CD14-positive monocyte (primary cell): ENCODE data around the gene INO80. TPM values are rescaled to one million over a fixed set of nuclear protein-coding genes. Genes with fewer than 3 reads are reported as not detected.

Experiments
- DNase-seq, 3 donors: peaks; one replicate each; pipeline ENCODE4 v3.0.0-alpha.2; 2011 to 2022
- H2AFZ ChIP-seq: 2 replicates; pipeline ENCODE4 v1.6.0; 2012; ENCODE audit warnings: mild to moderate bottlenecking, low read depth, low read length, inconsistent platforms; ENCODE audit not compliant: insufficient read depth, poor library complexity, severe bottlenecking
- H3K27ac ChIP-seq, 2 donors: 1 replicate in 1 of 2; 2 replicates in 1 of 2; pipeline ENCODE4 v1.5.1; 2012 to 2013; ENCODE audit warnings: low read length in 2 of 2, control low read depth in 1 of 2, inconsistent platforms in 1 of 2, low read depth in 1 of 2, mild to moderate bottlenecking in 1 of 2
- H3K27me3 ChIP-seq, 2 donors: one replicate each; pipeline versions ENCODE4 v1.6.0 to v1.6.1; 2011 to 2013; ENCODE audit warnings: low read length in 2 of 2; ENCODE audit not compliant: control insufficient read depth in 2 of 2, insufficient read depth in 2 of 2
- H3K36me3 ChIP-seq, 2 donors: replicated peaks in 1 of 2; 1 replicate in 1 of 2; 2 replicates in 1 of 2; pipeline versions ENCODE4 v1.5.1 to v1.6.1; 2012 to 2013; ENCODE audit warnings: low read length in 2 of 2, control low read depth in 1 of 2, inconsistent platforms in 1 of 2, mild to moderate bottlenecking in 1 of 2; ENCODE audit not compliant: insufficient read depth in 2 of 2, control insufficient read depth in 1 of 2
- H3K4me1 ChIP-seq, 2 donors: 1 replicate in 1 of 2; 2 replicates in 1 of 2; pipeline versions ENCODE4 v1.5.1 to v1.6.1; 2012 to 2013; ENCODE audit warnings: low read length in 2 of 2, control low read depth in 1 of 2, inconsistent platforms in 1 of 2, mild to moderate bottlenecking in 1 of 2, moderate library complexity in 1 of 2; ENCODE audit not compliant: insufficient read depth in 2 of 2, control insufficient read depth in 1 of 2
- H3K4me2 ChIP-seq: replicated peaks from 2 replicates; pipeline ENCODE3; 2012; ENCODE audit warnings: low read length, moderate library complexity, mild to moderate bottlenecking; ENCODE audit not compliant: poor library complexity, severe bottlenecking; ENCODE audit errors: extremely low read depth
- H3K4me3 ChIP-seq, 3 experiments: fragments of 200-600 bp in 1 of 3; sonication (generic) in 1 of 3; replicated peaks in 1 of 3; 1 replicate in 2 of 3; 2 replicates in 1 of 3; pipeline ENCODE4 v1.5.1; 2011 to 2013; ENCODE audit warnings: low read length in 3 of 3, mild to moderate bottlenecking in 3 of 3, control low read depth in 2 of 3, low read depth in 2 of 3, inconsistent platforms in 1 of 3, moderate library complexity in 1 of 3
- H3K79me2 ChIP-seq: 2 replicates; pipeline ENCODE4 v1.6.0; 2012; ENCODE audit warnings: mild to moderate bottlenecking, control low read depth, inconsistent platforms, low read length, moderate library complexity; ENCODE audit not compliant: insufficient read depth
- H3K9ac ChIP-seq: 2 replicates; pipeline ENCODE4 v1.6.0; 2017; ENCODE audit warnings: low read length, mild to moderate bottlenecking; ENCODE audit not compliant: insufficient read depth, poor library complexity, severe bottlenecking
- H3K9me3 ChIP-seq, 2 donors: replicated peaks in 1 of 2; 1 replicate in 1 of 2; 2 replicates in 1 of 2; pipeline versions ENCODE4 v1.5.1 to v1.6.1; 2012 to 2013; ENCODE audit warnings: low read length in 2 of 2, control low read depth in 1 of 2; ENCODE audit not compliant: control insufficient read depth in 1 of 2, insufficient read depth in 1 of 2
- H4K20me1 ChIP-seq: 2 replicates; pipeline ENCODE4 v1.6.0; 2012; ENCODE audit warnings: mild to moderate bottlenecking, low read length, control low read depth, moderate library complexity; ENCODE audit not compliant: insufficient read depth
- H3K27ac Mint-ChIP-seq, 7 donors: one replicate each; pipeline ENCODE4 v1.8.0; 2020; ENCODE audit warnings: mild to moderate bottlenecking in 7 of 7, mixed read lengths in 7 of 7, moderate library complexity in 6 of 7, inconsistent platforms in 2 of 7
- H3K27me3 Mint-ChIP-seq, 3 donors: one replicate each; pipeline ENCODE4 v1.8.0; 2021 to 2022; ENCODE audit warnings: low read depth in 3 of 3, mild to moderate bottlenecking in 3 of 3, mixed read lengths in 3 of 3, moderate library complexity in 3 of 3, inconsistent platforms in 1 of 3
- H3K36me3 Mint-ChIP-seq, 2 donors: one replicate each; pipeline ENCODE4 v1.8.0; 2020; ENCODE audit warnings: mixed read lengths in 2 of 2, inconsistent platforms in 1 of 2, mild to moderate bottlenecking in 1 of 2
- H3K4me1 Mint-ChIP-seq: one replicate; pipeline ENCODE4 v1.8.0; 2020; ENCODE audit warnings: mild to moderate bottlenecking, mixed read lengths
- H3K4me3 Mint-ChIP-seq, 2 donors: one replicate each; pipeline ENCODE4 v1.8.0; 2020; ENCODE audit warnings: mild to moderate bottlenecking in 2 of 2, mixed read lengths in 2 of 2, moderate library complexity in 1 of 2
- H3K9me3 Mint-ChIP-seq, 7 donors: one replicate each; pipeline ENCODE4 v1.8.0; 2020 to 2022; ENCODE audit warnings: mixed read lengths in 7 of 7, mild to moderate bottlenecking in 6 of 7, moderate library complexity in 6 of 7, inconsistent platforms in 2 of 7
- WGBS: methylation state at CpG from one replicate; pipeline ENCODE4 v1.1.5; 2013; ENCODE audit warnings: missing lambda C conversion rate; ENCODE audit not compliant: insufficient coverage; 5-methylcytosine and 5-hydroxymethylcytosine counted together
- intact Hi-C, 2 donors: fragments of 100-400 bp; cut with micrococcal nuclease; formaldehyde crosslinking; loops; one replicate each; pipeline versions ENCODE4 v1.15.0 to v1.15.1; 2023
- polyA plus RNA-seq, 3 donors: library from polyadenylated mRNA; depleted of rRNA in 1 of 3; unstranded in 2 of 3; stranded (reverse) in 1 of 3; fragments of 300-500 nt in 2 of 3; fragments of >200 nt in 1 of 3; fragmentation: Illumina TruSeq in 2 of 3; gene quantifications; 1 replicate in 2 of 3; 2 replicates in 1 of 3; pipeline ENCODE4 v1.2.3, GENCODE V29; 2012 to 2021
- TF ChIP-seq, protein P1 (sequence below): fragments of 200-600 bp; IDR thresholded peaks from one replicate; pipeline ENCODE4 v1.8.0; 2022; ENCODE audit warnings: antibody characterized with exemption, mild to moderate bottlenecking

The INO80 gene
- polyA plus RNA-seq, 3 donors: 2.3 to 13.1 (median 2.4) TPM

DNA sequence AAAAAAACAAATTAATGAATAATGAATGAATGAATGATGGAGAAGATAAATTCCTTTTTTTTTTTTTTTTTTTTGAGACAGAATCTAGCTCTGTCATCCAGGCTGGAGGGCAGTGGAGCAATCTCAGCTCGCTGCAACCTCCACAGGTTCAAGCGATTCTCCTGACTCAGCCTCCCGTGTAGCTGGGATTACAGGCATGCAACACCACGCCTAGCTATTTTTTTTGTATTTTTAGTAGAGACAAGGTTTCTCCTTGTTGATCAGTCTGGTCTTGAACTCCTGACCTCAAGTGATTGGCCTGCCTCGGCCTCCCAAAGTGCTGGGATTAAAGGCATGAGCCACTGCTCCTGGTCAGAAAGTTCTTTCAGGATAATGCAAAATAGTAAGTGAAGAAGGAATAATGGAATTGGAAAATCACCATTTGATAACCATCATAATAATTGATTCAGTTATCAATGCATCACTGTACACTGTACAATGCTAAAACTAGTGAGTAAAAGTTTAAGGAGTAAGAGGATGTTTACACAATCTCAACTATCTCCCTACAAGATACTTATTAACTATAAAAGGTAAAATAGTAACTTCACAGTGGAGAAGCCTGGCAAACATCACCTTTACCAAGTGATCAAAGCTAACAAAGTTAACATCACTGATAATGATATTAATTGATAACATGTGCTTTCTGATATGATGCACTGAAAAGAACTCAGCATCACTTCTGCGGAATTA is 12.3 kb upstream of the INO80 start:
- no peaks in the 10 kb centered on the region for H4K20me1 ChIP-seq
- no peak overlapping the region for H3K4me3 Mint-ChIP-seq
- TF ChIP-seq, protein P1, sequence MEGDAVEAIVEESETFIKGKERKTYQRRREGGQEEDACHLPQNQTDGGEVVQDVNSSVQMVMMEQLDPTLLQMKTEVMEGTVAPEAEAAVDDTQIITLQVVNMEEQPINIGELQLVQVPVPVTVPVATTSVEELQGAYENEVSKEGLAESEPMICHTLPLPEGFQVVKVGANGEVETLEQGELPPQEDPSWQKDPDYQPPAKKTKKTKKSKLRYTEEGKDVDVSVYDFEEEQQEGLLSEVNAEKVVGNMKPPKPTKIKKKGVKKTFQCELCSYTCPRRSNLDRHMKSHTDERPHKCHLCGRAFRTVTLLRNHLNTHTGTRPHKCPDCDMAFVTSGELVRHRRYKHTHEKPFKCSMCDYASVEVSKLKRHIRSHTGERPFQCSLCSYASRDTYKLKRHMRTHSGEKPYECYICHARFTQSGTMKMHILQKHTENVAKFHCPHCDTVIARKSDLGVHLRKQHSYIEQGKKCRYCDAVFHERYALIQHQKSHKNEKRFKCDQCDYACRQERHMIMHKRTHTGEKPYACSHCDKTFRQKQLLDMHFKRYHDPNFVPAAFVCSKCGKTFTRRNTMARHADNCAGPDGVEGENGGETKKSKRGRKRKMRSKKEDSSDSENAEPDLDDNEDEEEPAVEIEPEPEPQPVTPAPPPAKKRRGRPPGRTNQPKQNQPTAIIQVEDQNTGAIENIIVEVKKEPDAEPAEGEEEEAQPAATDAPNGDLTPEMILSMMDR: no peak
- H3K4me2 ChIP-seq: no peak overlapping the region
- peaks cover 0 to 2% of the 10 kb centered on the region in 2 donors for H3K27me3 ChIP-seq
- H3K9ac ChIP-seq: no peak overlapping the region
- no peak overlapping the region for H3K27ac ChIP-seq
- H2AFZ ChIP-seq: no peak overlapping the region
- H3K4me1 ChIP-seq: no peaks in the 10 kb centered on the region
- no peaks in the 10 kb centered on the region for H3K79me2 ChIP-seq
- intact Hi-C loops: no loop called here
- peaks cover 2 to 8% (median 4%) of the 10 kb centered on the region in 7 donors for H3K9me3 Mint-ChIP-seq
- H3K36me3 ChIP-seq: no peaks in the 10 kb centered on the region
- H3K27ac Mint-ChIP-seq: no peak overlapping the region
- H3K4me1 Mint-ChIP-seq: no peaks in the 10 kb centered on the region
- H3K36me3 Mint-ChIP-seq: no peaks in the 10 kb centered on the region
- no CpG with 5 or more reads among the region's 6 CpGs for WGBS
- no peak overlapping the region for H3K4me3 ChIP-seq
- no peak for DNase-seq
- H3K9me3 ChIP-seq: peaks cover 0 to 10% of the 10 kb centered on the region in 2 donors
- peaks cover 12 to 14% (median 13%) of the 10 kb centered on the region in 3 donors for H3K27me3 Mint-ChIP-seq

DNA sequence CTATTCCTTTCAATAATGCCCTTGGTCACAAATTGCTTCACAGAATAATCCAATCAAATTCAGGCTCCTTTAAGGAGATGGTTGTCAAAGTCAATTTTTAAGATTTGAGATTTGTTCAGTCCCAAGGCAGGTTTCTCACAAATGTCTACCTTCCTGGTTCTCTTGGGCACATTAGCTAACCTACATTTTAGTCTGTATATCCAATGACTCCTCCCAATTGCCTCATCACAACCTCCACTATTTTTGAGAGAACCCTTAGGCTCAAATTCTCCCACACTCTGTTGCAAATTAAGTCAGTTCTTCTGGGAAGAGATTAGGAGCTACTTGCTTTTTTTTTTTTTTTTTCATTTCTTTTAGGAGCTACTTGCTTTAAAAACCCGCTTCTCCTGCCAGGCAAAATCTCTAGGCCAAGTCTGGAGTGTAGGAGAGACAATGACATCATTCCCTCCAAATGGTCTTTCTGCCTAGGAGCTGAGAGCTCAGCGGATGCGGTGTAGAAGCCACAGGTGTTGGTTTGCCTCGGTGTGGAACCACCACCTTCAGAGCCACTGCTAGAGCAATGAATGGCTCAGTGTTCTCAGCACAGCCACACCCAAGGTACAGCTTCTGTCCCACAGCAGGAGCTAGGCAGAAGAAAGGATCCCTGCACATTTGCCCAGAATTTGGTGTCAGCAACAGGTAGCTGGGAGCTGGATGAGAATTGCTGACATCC is 10.0 kb upstream of the INO80 start:
- Histone ChIP-seq H4K20me1 (no peaks in the 10 kb centered on the region), H3K4me1 (no peaks in the 10 kb centered on the region), H3K27ac (no peak overlapping the region), H3K36me3 (no peaks in the 10 kb centered on the region), H3K27me3 (peaks cover 0 to 3% of the 10 kb centered on the region in 2 donors), H2AFZ (no peak overlapping the region), H3K4me3 (no peak overlapping the region), H3K9ac (no peak overlapping the region), H3K4me2 (no peak overlapping the region), H3K9me3 (peaks cover 0 to 10% of the 10 kb centered on the region in 2 donors), H3K79me2 (no peaks in the 10 kb centered on the region)
- no peak for DNase-seq
- WGBS: 95% methylated on average over 3 of the region's 4 CpGs
- peaks cover 8 to 11% (median 10%) of the 10 kb centered on the region in 3 donors for H3K27me3 Mint-ChIP-seq
- intact Hi-C loops: no loop called here
- no peak overlapping the region for H3K27ac Mint-ChIP-seq
- no peak overlapping the region for H3K4me3 Mint-ChIP-seq
- no peaks in the 10 kb centered on the region for H3K4me1 Mint-ChIP-seq
- TF ChIP-seq, protein P1: no peak
- no peaks in the 10 kb centered on the region for H3K36me3 Mint-ChIP-seq
- peaks cover 0 to 5% (median 3%) of the 10 kb centered on the region in 7 donors for H3K9me3 Mint-ChIP-seq
